HG03139 (cell line): Measurements from ENCODE around the gene INSYN2B.

Experiments used
- ATAC-seq: cut with Tn5 transposase; IDR thresholded peaks from one replicate; pipeline ENCODE4 v1.9.1; 2021; ENCODE audit not compliant: unreplicated experiment

INSYN2B gene

DNA sequence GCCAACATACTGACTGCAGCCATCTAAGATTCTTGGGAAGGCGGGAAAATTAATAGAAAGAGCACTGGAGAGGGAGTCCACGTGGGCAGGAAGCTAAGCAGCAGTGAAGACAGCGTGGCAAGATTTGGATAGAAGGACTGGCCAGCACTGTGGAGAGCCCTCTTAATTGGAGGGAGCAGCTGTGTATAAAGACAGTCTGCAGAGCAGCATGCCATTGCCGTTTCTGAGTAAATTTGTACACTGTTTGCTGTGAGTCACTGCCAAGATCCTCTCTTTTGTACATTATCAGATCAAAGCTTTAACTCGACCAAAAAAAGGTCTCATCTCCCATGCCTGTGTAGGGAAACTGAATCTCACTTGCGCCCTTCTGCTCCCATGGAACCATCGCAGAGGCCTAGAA, 45.3 kb downstream of the INSYN2B start:
- ATAC-seq: no peak

DNA sequence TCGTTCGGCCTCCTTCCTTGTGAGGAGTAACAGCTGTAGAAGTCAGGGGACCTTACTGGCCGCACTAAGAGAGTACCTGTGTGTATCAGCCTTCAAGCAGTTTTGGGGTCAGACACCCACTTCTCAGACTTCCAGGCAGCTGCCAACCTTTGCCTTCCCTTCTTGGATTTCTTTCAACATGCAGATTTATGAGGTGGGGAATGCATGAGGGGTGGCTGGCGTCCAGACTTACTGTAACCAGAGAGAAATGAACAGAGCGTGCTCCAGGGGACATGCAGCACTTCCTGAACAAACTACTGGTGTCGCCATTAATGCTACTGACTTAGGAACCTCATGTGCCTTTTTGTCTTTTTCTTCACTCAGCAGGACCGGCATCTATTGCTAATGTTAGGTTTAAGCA, 46.7 kb downstream of the INSYN2B start:
- ATAC-seq: no peak

DNA sequence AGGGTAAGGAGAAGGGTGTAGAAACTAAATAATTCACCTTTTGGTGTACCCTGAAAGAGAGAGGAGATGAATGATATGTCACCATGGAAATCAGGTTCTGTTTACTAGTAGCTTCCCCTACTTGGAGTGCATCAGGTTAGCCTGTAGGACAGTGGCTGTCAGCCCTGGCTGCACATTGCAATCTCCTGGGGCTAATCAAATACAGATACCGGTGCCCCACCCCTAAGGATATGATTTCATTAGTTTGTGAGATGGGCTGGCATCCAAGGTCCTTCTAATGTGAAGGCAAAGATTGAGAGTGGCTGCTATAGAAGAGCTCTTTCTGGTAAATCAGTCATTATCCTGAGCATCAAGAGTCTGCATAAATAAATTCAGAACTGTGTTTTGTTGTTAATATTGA, 47.2 kb downstream of the INSYN2B start:
- no peak for ATAC-seq

DNA sequence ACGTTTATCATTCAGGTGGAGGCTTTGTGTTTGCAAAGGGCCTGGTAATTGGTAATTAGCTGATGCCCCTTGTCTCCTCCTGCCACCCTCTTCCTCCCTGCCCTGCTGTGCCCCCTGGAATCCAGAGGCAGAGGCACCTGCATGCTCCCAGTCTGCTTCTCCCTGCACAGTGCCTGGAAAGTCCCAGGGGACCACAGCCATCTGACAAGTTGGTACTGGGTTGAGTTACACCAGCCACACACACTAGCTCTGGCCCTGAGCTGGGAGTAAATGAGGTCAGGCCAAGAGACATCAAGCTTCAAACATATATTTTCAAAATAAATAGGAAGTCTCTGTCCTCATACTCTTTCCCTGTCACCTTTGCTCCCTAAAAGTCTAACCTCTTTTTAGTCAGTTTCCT, 56.3 kb downstream of the INSYN2B start:
- ATAC-seq: no peak

DNA sequence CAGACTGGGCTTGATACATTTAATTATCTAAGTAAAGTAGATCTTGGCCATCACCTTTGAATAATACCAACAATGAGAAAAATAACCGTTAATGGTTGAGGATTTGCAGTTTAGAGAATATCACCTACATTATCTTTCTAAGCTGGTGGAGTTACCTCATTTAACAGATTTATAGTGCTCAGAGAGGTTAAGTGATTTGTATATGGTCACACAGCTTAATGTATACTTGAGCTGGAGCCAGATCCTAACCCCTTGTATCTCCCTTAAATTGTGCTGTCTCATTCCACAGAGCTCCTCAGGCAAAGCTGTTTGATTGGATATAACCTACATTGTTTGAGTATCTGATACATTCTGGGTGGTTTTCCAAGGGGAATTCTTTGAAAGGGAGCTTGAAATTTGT, 57.8 kb downstream of the INSYN2B start:
- ATAC-seq: no peak

DNA sequence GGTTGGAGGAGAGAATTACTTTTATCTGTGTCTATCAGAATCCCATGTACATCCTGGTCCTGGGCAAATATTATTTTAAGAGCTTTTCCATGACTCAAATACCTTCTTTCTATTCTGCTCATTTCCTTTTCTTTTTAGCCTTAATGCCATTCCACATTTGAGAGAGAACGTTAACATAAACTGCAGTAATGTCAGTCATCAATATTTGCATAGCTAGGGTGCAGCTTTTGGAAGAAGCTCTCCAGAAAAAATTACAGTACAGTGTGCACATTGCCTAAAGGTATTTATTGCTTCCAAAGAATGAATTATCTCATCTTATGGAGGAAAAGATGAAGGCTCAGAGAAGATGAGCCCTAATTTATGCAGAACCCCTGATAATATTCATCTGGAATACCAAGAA, 58.3 kb downstream of the INSYN2B start:
- ATAC-seq: no peak

DNA sequence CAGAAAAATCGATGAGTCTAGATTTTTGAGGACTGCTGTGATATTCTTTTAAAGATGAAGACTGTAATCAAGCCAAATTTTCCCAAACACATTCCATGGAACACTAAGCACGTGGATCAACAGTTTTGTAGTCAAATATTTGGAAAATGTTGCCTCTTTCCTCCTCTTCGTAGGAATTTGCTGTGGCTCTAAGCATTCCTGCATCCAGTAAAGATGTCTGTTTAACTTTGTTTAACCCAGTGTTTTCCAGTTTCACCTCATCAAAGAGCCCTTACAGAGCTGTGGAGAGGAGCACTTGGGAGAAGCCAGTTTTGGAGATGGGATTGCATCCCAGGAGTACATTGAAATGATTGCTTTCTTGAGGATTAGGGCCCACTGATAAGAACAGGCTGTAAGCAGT, 58.9 kb downstream of the INSYN2B start:
- ATAC-seq: no peak

DNA sequence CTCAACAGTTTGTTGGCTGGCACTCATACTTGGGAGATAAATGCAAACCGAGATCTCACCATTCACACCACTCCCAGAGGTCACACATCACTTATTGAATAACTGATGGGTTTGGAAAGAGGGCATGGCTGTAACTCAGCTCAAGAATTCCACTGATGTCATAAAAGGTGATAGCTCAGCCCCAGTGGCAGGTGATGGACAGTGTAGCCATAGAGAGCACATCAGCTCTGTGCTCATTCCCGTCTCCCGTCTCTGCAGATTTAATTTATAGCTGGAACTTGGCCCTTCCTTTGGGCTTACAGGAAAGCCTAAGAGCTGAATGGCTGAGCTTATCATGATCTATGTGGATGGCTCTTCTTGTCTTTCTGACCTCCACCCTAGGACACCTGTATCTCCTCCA, 59.8 kb downstream of the INSYN2B start:
- ATAC-seq: no peak

DNA sequence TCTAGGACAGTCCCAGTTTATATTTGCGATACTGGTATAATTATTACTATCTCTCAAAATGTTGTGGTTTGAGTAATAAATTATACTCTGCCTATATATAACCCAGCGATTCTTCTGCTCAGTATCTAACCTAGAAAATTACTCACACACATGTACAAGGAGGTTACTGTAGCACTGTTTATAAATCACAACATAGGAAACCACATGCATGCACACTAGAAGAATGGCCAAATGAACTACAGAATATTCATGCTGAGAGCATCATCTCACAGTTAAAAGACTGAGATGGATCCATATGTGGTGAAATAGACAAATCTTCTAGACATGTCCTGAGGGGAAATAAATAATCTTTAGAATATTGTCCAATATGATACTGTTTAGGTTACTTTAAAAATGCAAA, 62.1 kb downstream of the INSYN2B start:
- no peak for ATAC-seq

DNA sequence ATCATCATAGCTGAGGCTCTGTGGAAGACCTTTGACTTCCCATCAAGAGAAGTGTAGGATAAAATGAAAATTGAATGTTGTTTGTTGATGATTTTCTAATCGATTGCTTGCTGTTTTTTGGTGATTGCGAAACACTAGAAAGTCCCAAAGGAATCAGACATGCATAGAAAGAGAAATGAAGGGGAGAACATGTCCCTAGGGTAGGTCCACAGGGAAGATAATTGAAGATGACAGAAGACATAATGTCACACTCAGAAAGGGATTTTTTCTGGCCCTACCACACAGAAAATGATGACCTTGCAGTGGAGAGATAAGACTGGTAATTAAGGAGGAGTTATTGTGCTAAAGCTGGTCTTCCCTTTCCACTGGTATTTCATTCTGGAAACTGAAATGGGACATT, 62.8 kb downstream of the INSYN2B start:
- no peak for ATAC-seq

DNA sequence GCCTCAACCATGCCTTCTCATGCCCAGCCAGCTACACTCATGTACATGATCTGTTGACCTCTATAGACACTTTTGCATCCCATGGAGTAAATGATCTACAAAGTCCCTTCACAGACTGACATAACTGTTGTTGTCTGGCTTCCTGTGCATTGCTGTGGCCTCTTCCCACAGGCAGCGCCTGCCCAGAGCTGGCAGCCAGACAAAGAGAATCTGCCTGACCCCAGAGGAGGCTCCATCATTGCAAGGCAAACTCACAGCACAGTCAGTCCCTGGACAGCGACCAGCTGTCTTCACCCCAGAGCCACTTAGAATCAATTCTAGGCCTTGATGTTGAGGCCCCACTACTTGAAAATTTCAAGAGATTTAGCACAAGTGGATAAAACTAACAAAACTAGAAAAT, 65.5 kb downstream of the INSYN2B start:
- no peak for ATAC-seq

DNA sequence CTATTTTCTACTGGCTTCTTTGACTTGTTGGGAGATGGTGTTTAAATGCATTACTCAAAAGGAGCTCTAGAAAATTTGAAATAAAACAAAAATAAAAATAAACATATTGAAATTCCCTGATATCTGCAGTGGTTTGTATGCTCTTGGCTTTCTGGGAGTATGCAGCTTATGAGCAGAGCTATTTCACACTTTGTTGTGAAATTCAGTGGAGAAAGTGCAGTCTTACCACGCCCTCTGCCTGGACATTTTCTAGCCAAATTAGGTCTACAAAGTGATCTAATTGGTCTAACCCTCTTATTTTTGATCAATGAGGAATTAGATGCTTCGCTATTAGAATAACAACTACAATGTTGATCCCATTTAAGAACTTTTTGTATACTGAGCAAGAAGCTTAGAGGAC, 66.8 kb downstream of the INSYN2B start:
- ATAC-seq: no peak

DNA sequence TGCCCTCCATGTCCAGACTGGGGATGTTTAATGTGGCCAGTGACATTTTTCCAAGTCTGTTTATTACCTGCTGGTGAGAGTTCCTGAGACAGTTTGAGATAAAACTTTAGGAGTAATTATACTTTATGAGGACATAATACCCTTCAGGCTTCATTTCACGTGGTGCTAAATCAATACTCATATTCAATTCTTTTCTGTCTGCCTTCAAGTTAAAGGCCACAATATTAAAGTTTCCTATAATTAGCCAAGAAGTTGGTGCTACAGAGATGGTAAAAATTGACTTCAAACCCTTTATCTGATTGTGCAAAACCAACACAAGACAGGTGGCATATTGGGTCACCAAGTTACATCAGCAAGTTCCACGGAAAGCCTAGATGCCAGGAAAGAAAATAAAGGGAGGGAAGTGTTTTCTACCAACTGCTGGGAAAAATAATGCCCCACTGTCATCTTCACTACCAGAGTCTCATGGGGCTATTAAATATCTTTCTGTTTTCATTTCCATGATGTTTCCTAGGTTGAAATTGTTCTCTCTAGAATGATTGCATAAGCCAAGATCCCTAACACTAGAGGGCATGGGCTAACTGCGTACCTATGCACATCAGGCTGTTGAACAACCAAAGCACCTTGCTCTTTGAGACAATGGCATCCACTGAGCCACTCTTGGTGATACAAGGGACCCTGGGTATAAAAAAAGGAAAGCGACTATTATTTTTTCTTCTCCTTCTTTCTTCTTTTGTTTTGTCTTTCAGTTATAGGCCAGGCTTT, 68.7 kb downstream of the INSYN2B start:
- ATAC-seq: no peak

DNA sequence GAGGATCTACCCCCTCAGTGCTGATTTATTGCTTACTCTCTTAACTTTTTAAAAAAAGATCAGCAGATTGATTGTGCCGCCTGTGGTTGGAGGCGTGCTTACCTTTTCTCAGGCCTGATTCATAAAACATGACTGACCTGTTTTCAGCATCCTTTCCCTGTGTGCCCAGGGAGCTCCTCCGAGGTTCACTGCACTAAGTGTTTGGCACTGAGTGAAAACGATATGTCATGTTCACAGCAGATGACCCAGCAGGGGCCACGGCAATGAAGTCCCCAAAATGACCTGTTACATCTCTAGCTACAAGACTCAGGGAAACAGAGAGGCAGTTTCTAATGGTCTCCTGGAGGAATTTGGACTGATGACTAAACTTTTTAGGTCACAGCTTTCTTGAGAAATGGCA, 69.9 kb downstream of the INSYN2B start:
- ATAC-seq: no peak

DNA sequence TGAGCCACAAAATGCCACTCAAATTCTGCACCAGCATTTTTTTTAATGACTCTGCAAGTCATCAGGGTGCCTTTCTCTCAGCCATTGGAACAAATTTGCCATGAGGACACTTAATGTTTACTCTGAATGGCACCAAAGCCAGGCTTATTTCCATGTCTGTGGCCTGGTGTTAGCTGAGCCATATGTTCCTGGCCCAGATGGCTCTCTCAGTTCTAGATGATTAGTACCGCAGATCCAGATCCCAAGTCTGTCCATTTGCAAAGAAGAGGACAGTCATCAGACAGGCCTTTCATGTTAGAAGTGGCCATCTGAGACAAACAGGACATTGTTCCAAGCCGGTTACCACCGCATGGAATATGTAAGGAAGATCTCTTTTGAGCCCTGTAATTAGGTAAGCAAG, 70.3 kb downstream of the INSYN2B start:
- no peak for ATAC-seq

DNA sequence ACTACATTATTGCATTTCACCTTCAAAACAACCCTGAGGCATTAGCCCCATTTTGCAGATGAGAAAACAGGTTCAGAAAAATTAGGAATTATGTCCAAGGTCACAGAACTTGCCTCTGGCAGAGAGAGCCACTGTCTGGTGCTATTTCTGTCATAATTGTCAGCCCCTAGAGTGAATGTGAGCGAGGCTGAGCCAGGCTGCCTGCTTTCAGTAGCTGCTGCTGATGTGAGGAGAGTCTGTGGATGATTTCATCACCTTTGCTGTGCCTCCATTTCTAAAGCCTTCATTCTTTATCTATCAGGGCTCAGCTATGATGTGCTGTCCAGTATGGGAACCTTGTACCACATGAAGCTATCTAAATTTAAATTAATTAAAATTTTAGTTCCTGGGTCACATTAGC, 71.4 kb downstream of the INSYN2B start:
- no peak for ATAC-seq

DNA sequence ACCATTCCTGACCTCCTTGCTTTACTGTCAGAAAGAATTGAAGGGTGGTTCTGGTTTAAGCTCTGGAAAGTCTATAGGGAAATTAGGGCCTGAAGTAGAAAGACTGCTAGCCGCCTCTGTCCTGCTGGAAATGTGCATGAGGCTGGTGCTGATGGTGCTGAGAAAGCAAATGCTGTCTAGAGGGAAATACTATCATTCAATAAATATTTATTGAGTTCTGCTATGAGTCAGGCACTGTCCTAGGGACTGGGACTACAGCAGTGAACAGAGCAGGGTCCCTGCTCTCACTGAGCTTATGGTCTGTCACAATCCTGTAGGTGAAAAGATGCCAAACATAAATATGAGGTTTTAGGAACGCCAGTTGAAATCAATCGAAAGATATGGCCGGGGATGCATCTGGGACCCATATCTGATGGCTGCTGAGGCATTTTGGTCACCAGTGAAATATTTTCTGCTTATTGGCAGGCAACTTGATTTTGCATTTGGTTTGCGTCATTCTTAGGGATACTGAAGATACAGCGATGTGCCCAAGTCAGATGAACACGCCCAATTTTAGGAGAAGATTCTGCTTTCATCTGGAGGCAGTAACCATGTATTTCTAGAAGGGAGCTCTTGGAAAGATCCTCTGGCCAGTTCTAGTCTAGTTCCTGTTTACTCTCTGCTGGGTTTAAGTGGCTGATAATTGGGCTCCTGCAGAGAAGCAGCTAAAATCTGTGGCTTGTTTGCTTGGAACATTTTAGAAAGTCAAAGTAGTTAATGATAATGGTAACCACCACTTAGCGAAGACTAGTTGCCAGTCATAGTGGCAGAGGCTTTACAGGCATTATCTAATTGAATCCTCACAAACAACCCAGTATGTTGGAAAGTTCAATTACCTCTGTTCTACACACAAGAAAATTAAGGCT, 73.3 kb downstream of the INSYN2B start:
- ATAC-seq: no peak

DNA sequence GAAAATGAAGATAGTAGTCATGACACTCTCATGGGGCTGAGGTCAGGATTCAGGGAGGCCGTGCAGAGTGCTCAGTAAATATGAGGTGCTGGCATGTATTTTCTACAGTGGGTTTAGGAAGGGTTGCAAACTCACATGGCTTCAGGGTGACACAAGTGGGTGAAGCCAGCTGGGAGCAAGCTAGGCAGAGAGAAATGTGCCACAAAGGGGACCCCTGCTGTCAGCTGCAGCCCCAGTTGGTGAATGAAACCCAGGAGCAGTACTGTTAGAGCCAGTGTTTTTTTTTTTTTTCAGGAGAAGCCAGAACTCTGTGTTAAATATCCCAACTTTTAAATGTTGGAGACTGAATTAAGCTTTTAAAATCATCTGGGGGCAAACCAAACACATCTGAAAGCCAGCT, 75.3 kb downstream of the INSYN2B start:
- ATAC-seq: no peak

DNA sequence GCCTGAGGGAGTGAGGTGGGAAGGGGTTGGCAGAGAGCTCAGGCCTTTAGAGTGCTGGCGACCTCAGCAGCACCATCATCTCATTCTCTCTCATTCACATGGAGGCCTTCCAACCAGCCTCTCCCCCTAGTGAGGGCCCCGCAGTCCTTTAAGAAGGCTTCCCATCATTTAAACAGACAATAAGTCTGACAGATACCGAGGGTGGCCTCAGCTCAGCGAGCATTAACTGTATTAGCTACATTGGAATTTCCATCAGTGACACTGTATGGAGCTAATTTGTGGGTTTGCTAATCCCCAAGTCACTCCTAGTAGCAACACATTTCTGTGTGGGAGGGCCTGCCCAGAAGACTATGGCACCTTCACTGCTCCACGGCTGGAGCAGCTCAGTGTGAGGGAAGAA, 75.8 kb downstream of the INSYN2B start:
- no peak for ATAC-seq

DNA sequence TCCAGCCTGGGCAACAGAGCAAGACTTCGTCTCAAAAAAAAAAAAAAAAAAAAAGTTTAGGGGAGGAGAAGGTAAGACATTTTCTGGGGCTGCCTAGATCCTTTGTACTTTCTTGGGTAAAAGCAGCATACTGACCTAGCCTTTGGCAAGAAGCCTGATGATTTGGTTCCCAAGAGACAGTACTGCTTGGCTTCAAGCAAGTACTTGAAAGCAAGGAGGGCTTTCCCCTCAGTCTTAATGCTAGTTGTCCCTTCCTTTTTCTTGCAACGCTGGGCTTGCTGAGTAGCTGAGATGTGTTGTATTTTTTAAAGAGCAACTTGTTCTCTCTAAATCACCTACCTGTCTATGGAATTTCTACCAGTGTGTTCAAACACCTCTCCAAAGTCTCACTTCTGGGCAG, 76.2 kb downstream of the INSYN2B start:
- no peak for ATAC-seq

DNA sequence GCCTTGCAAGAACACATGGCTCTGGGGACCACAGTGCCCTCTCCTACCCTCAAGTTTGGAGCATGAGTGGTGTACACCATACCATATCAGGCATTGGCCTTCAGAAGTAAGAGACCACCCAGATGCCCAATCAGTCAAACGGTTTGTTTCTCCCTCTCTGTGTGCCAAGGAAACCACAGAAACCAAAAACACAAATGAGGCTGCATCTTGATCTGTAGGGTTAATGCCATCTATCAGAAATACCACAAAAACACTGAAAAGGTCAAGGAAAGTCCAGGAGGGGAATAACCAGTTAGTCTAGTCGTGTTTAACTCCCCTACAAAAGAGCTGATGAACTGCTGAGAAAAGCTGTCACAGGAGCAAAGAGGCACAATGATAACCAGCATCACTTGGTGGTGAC, 78.4 kb downstream of the INSYN2B start:
- no peak for ATAC-seq

DNA sequence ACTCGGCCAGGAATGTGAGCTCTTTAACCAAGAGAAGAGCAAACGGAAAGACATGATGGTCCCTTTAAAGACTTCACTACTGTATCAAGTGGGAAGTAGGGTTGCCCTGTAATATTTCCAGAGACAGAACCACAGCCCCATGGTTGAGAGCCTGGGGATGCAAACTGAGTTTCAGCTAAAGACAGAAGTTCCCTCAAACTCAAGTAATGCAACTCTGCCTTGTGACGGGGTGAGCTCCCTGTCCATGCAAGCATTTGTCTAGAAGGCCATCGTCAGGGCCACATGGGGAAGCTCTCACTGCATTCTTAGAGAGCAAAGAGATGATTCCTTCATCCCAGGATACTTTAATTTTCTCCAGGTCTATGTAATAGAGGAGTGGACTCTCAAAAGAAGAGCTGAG, 82.8 kb downstream of the INSYN2B start:
- ATAC-seq: no peak
